Mononuclear cell (primary cell): Measurements from ENCODE around the gene TYROBP. TPM values are rescaled to one million over a fixed set of nuclear protein-coding genes. Genes with fewer than 3 reads are reported as not detected.
A peak's percentile ranks its signal among the peaks of the same experiment; 100 is the strongest.
"Not testable (repeated sequence)": the region's sequence is repeated elsewhere in the genome, so short reads cannot be mapped to it uniquely, and the experiment has no call there.

Experiments used
- H3K27me3 ChIP-seq: 2 replicates; pipeline ENCODE4 v1.6.0; 2011; ENCODE audit warnings: low read length, control low read depth; ENCODE audit not compliant: insufficient read depth
- H3K4me1 ChIP-seq: 2 replicates; pipeline ENCODE4 v1.5.1; 2011; ENCODE audit warnings: mild to moderate bottlenecking, low read length, control low read depth; ENCODE audit not compliant: insufficient read depth
- H3K4me3 ChIP-seq: 2 replicates; pipeline ENCODE4 v1.5.1; 2011; ENCODE audit warnings: mild to moderate bottlenecking, low read length, moderate library complexity
- H3K9me3 ChIP-seq: 2 replicates; pipeline ENCODE4 v1.5.1; 2011; ENCODE audit warnings: low read depth, mild to moderate bottlenecking, control low read depth, low read length
- total RNA-seq: library from RNA; depleted of rRNA; stranded (reverse); fragments of >200 nt; gene quantifications from one replicate; pipeline ENCODE4 v1.2.3, GENCODE V29; 2012

The TYROBP gene
- total RNA-seq, 1 donor: 286 TPM

GRCh38 chr19:35897706-35898451, 10.2 kb downstream of the TYROBP start:
- Histone ChIP-seq H3K9me3 (no peaks in the 10 kb centered on the region), H3K27me3 (no peaks in the 10 kb centered on the region), H3K4me3 (peak overlapping the region; percentile 98), H3K4me1 (peaks cover 52% of the 10 kb centered on the region)

DNA sequence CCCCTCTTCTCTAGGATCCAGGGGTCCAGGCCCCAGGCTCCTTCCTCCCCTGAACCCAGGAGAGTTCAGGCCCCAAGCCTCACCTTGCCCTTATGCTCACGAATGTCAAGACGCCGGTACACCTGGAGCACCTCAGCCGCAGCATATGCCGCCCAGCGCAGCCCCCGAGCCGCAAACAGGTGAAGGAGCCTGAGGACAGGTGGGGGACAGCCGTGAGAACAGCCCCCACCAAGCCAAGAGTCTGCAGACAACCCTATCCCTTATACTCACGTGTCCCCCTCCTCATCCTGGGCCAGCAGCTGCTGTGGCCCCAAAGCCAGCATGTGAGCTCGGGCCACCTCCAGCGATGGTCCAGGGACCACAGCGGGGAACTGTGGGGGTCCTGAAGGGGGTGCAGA, 11.5 kb downstream of the TYROBP start:
- Histone ChIP-seq H3K4me3 (no peak overlapping the region), H3K27me3 (no peaks in the 10 kb centered on the region), H3K4me1 (peaks cover 39% of the 10 kb centered on the region), H3K9me3 (no peaks in the 10 kb centered on the region)

- Histone ChIP-seq H3K9me3 (no peaks in the 10 kb centered on the region), H3K4me3 (no peak overlapping the region), H3K27me3 (no peaks in the 10 kb centered on the region), H3K4me1 (peaks cover 34% of the 10 kb centered on the region)
Observed at GRCh38 chr19:35895911-35896642, 12.0 kb downstream of the TYROBP start.

- no peaks in the 10 kb centered on the region for H3K27me3 ChIP-seq
- peaks cover 29% of the 10 kb centered on the region for H3K4me1 ChIP-seq
- H3K4me3 ChIP-seq: no peak overlapping the region
- H3K9me3 ChIP-seq: no peaks in the 10 kb centered on the region
Observed at GRCh38 chr19:35894342-35894741, 13.8 kb downstream of the TYROBP start.

DNA sequence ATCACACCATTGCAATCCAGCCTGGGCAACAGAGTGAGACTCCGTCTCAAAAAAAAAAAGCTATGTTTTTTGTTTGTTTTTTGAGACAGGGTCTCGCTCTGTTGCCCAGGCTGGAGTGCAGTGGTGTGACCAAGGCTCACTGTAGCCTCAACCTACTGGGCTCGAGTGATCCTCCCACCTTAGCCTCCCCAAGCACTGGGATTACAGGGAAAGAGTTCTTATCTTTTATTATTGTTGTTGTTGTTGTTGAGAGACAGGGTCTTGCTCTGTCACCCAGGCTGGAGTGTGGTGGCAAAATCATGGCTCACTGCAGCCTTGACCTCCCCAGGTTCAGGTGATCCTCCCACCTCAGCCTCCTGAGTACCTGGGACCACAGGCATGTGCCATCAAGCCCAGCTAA, 16.3 kb downstream of the TYROBP start:
- H3K9me3 ChIP-seq, H3K4me3 ChIP-seq, H3K4me1 ChIP-seq, H3K27me3 ChIP-seq: not testable (repeated sequence)

GRCh38 chr19:35890113-35890650, 17.9 kb downstream of the TYROBP start:
- Histone ChIP-seq H3K9me3 (no peaks in the 10 kb centered on the region), H3K4me1 (no peaks in the 10 kb centered on the region), H3K27me3 (no peaks in the 10 kb centered on the region), H3K4me3 (no peak overlapping the region)

- H3K27me3 ChIP-seq: no peaks in the 10 kb centered on the region
- no peaks in the 10 kb centered on the region for H3K9me3 ChIP-seq
- no peaks in the 10 kb centered on the region for H3K4me1 ChIP-seq
- H3K4me3 ChIP-seq: no peak overlapping the region
Observed at GRCh38 chr19:35889370-35890112, 18.6 kb downstream of the TYROBP start.

DNA sequence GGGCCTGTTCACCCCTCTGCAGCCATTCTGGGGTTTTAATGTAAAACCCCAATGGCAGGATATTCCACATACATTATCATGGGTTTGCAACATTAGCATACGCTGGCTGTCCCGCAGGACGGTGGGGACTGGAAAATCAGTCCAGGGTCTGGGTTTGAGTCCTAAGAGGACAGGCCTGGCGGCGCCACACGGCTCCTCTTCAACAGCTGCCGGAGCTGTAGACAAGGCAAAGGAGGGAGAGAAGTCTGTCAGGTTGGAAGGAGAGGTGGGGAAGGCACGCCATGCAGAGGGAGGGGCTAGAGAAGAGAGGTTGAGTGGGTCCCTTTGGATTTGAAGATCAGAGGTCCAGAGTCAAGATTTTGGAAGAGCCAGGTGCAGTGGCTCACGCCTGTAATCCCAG, 19.7 kb downstream of the TYROBP start:
- Histone ChIP-seq H3K9me3 (no peaks in the 10 kb centered on the region), H3K4me3 (no peak overlapping the region), H3K4me1 (no peaks in the 10 kb centered on the region), H3K27me3 (no peaks in the 10 kb centered on the region)

- H3K4me1 ChIP-seq: no peaks in the 10 kb centered on the region
- H3K27me3 ChIP-seq: no peaks in the 10 kb centered on the region
- H3K9me3 ChIP-seq: no peaks in the 10 kb centered on the region
- H3K4me3 ChIP-seq: no peak overlapping the region
Observed at GRCh38 chr19:35887197-35887596, 20.9 kb downstream of the TYROBP start.

- Histone ChIP-seq H3K27me3 (no peaks in the 10 kb centered on the region), H3K4me3 (no peak overlapping the region), H3K9me3 (no peaks in the 10 kb centered on the region), H3K4me1 (no peaks in the 10 kb centered on the region)
Observed at GRCh38 chr19:35885904-35886303, 22.2 kb downstream of the TYROBP start.

DNA sequence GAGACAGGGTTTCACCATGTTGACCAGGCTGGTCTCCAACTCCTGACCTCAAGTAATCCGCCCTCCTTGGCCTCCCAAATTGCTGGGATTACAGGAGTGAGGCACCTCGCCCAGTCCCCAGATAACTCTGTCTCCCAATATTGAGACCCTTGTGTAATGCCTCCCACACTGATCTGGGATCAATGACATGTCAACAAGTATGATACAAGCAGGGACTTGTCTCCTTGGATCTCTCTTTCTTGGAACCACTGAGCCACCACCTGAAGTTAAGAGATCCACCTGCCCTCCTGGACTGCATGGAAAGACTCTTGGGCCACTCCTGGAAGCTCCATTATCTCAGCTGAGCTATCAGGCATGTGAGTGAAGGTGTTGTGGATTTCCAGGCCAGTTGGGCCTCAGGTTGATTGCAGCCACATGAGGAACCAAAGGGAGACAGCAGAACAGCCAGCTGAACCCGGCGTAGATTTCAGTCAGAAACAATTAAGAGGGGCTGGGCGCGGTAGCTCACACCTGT, 22.8 kb downstream of the TYROBP start:
- Histone ChIP-seq H3K27me3 (no peaks in the 10 kb centered on the region), H3K4me3 (no peak overlapping the region), H3K4me1 (no peaks in the 10 kb centered on the region), H3K9me3 (no peaks in the 10 kb centered on the region)

- no peak overlapping the region for H3K4me3 ChIP-seq
- H3K27me3 ChIP-seq: peaks cover 6% of the 10 kb centered on the region
Observed at GRCh38 chr19:35883882-35884281, 24.2 kb downstream of the TYROBP start.

GRCh38 chr19:35882114-35882832, 25.8 kb downstream of the TYROBP start:
- Histone ChIP-seq H3K4me3 (no peak overlapping the region), H3K9me3 (no peaks in the 10 kb centered on the region), H3K27me3 (peaks cover 11% of the 10 kb centered on the region), H3K4me1 (no peaks in the 10 kb centered on the region)

More at GRCh38 chr19:35883882-35884281, 24.2 kb downstream of the TYROBP start:
- no peaks in the 10 kb centered on the region for H3K4me1 ChIP-seq
- H3K9me3 ChIP-seq: no peaks in the 10 kb centered on the region

GRCh38 chr19:35879770-35880317, 28.3 kb downstream of the TYROBP start:
- H3K9me3 ChIP-seq: no peaks in the 10 kb centered on the region
- H3K4me1 ChIP-seq: no peaks in the 10 kb centered on the region
- H3K4me3 ChIP-seq: no peak overlapping the region
- peaks cover 11% of the 10 kb centered on the region for H3K27me3 ChIP-seq
